Hepatocyte (in vitro differentiated cells): Measurements from ENCODE around the gene TRIOBP. TPM values are rescaled to one million over a fixed set of nuclear protein-coding genes. Genes with fewer than 3 reads are reported as not detected.
A peak's percentile ranks its signal among the peaks of the same experiment; 100 is the strongest.

Experiments used
- DNase-seq: peaks from one replicate; pipeline ENCODE4 v3.0.0-alpha.2; 2016; ENCODE audit warnings: low spot score
- H2AFZ ChIP-seq: fragments of 200-600 bp; sonication (generic); 2 replicates; pipeline ENCODE4 v1.6.0; 2016; ENCODE audit warnings: antibody characterized with exemption, mild to moderate bottlenecking
- H3K27ac ChIP-seq: fragments of 200-600 bp; sonication (generic); 2 replicates; pipeline ENCODE4 v1.5.1; 2016; ENCODE audit warnings: mild to moderate bottlenecking
- H3K27me3 ChIP-seq: fragments of 200-600 bp; sonication (generic); 2 replicates; pipeline ENCODE4 v1.6.1; 2016
- H3K36me3 ChIP-seq: fragments of 200-600 bp; sonication (generic); replicated peaks from 2 replicates; pipeline ENCODE4 v1.5.1; 2016; ENCODE audit warnings: low read depth; ENCODE audit not compliant: insufficient read depth
- H3K4me1 ChIP-seq: fragments of 200-600 bp; sonication (generic); 2 replicates; pipeline ENCODE4 v1.5.1; 2016; ENCODE audit warnings: mild to moderate bottlenecking, moderate library complexity; ENCODE audit not compliant: insufficient read depth
- H3K4me2 ChIP-seq: fragments of 200-600 bp; sonication (generic); 2 replicates; pipeline ENCODE4 v1.6.0; 2016
- H3K4me3 ChIP-seq: fragments of 200-600 bp; sonication (generic); 2 replicates; pipeline ENCODE4 v1.5.1; 2016; ENCODE audit warnings: mild to moderate bottlenecking
- H3K79me2 ChIP-seq: fragments of 200-600 bp; sonication (generic); 2 replicates; pipeline ENCODE4 v1.6.0; 2017; ENCODE audit warnings: mild to moderate bottlenecking
- H3K9me2 ChIP-seq: fragments of 200-600 bp; sonication (generic); replicated peaks from 2 replicates; pipeline ENCODE4 v1.6.0; 2017; ENCODE audit warnings: mild to moderate bottlenecking; ENCODE audit not compliant: insufficient read depth
- H3K9me3 ChIP-seq: fragments of 200-600 bp; sonication (generic); 2 replicates; pipeline ENCODE4 v1.5.1; 2016; ENCODE audit warnings: low read depth, mild to moderate bottlenecking
- H4K20me1 ChIP-seq: fragments of 200-600 bp; sonication (generic); 2 replicates; pipeline ENCODE4 v1.6.0; 2016; ENCODE audit warnings: mild to moderate bottlenecking; ENCODE audit not compliant: insufficient read depth, poor library complexity, severe bottlenecking
- EZH2 ChIP-seq: fragments of 200-600 bp; sonication (generic); IDR thresholded peaks from 2 replicates; pipeline ENCODE4 v1.6.1; 2016; ENCODE audit warnings: antibody characterized with exemption, mild to moderate bottlenecking, borderline replicate concordance
- EZH2phosphoT487 ChIP-seq: fragments of 200-600 bp; sonication (generic); IDR thresholded peaks from one replicate; pipeline ENCODE4 v1.6.1; 2018; ENCODE audit warnings: antibody characterized with exemption, mild to moderate bottlenecking, low read depth, moderate library complexity; ENCODE audit not compliant: unreplicated experiment, severe bottlenecking
- WGBS: methylation state at CpG from one replicate; pipeline ENCODE4 v1.1.6; 2016; ENCODE audit warnings: low lambda C conversion rate; ENCODE audit errors: missing lambda C conversion rate; 5-methylcytosine and 5-hydroxymethylcytosine counted together
- polyA plus RNA-seq: library from polyadenylated mRNA; unstranded; fragments of >200 nt; fragmentation: Nextera tagmentation; extraction: Ambion mirVana; gene quantifications from 2 replicates; pipeline ENCODE4 v1.2.1, GENCODE V29; 2016
- total RNA-seq: library from RNA; depleted of rRNA; stranded (reverse); fragments of >200 nt; gene quantifications from 2 replicates; pipeline ENCODE4 v1.2.3, GENCODE V29; 2014
- TF ChIP-seq, protein P1 (sequence below): fragments of 200-600 bp; sonication (generic); IDR thresholded peaks from 2 replicates; pipeline ENCODE4 v1.5.1; 2016; ENCODE audit warnings: antibody characterized with exemption, mild to moderate bottlenecking; ENCODE audit not compliant: poor library complexity

The TRIOBP gene
- total and polyA plus RNA-seq, 2 experiments from 2014 or later, result 57.2 to 96.1 TPM

DNA sequence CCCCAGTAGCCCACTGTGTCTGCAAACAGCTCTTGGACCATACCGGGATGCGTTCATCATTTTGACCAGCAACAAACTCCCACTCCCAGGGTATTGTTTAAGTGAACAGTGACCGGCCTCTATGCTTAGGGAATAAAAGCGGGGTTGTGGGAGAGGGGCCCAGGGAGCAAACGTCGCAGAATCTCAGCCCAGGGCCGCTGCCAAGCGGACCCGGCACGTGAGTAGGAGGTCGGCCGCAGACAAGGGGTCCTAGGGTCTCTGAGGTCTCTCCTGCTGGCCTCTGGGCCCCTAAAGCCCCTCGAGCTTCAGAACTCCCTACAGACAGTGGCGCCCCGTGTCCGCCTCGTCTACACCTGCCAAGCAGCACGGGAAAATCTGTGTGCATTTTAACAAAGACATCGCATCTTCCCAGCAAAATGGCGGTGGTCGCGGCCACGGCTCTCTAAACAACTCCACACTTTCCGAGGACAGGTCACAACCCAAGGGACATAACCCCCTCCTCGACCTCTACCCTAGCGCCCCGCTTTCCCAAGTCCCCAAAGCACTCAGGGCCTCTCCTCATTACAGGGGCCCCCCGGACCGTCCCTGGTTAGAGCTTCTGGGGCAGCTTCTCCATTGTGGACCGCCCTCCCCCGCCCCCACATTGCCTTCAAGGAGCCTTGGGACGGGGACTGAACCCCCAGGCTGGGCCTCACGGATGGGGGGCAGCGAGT lies 106.9 kb downstream of the TRIOBP start:
- H2AFZ ChIP-seq, result peak overlapping the region; percentile 59
- peaks cover 7% of the 10 kb centered on the region for H4K20me1 ChIP-seq
- H3K4me1 ChIP-seq, result peaks cover 23% of the 10 kb centered on the region
- H3K79me2 ChIP-seq, result peaks cover 20% of the 10 kb centered on the region
- peak overlapping the region; percentile 93 for H3K4me2 ChIP-seq
- no peak overlapping the region for H3K27ac ChIP-seq
- DNase-seq, result no peak
- H3K4me3 ChIP-seq, result no peak overlapping the region
- 40% methylated on average over 33 of the region's 34 CpGs for WGBS
- H3K9me3 ChIP-seq, result no peaks in the 10 kb centered on the region
- H3K36me3 ChIP-seq, result no peaks in the 10 kb centered on the region
- no peaks in the 10 kb centered on the region for H3K27me3 ChIP-seq
- TF ChIP-seq EZH2 (no peak), EZH2phosphoT487 (no peak)
- TF ChIP-seq, protein P1, sequence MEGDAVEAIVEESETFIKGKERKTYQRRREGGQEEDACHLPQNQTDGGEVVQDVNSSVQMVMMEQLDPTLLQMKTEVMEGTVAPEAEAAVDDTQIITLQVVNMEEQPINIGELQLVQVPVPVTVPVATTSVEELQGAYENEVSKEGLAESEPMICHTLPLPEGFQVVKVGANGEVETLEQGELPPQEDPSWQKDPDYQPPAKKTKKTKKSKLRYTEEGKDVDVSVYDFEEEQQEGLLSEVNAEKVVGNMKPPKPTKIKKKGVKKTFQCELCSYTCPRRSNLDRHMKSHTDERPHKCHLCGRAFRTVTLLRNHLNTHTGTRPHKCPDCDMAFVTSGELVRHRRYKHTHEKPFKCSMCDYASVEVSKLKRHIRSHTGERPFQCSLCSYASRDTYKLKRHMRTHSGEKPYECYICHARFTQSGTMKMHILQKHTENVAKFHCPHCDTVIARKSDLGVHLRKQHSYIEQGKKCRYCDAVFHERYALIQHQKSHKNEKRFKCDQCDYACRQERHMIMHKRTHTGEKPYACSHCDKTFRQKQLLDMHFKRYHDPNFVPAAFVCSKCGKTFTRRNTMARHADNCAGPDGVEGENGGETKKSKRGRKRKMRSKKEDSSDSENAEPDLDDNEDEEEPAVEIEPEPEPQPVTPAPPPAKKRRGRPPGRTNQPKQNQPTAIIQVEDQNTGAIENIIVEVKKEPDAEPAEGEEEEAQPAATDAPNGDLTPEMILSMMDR, result no peak
- no peaks in the 10 kb centered on the region for H3K9me2 ChIP-seq

DNA sequence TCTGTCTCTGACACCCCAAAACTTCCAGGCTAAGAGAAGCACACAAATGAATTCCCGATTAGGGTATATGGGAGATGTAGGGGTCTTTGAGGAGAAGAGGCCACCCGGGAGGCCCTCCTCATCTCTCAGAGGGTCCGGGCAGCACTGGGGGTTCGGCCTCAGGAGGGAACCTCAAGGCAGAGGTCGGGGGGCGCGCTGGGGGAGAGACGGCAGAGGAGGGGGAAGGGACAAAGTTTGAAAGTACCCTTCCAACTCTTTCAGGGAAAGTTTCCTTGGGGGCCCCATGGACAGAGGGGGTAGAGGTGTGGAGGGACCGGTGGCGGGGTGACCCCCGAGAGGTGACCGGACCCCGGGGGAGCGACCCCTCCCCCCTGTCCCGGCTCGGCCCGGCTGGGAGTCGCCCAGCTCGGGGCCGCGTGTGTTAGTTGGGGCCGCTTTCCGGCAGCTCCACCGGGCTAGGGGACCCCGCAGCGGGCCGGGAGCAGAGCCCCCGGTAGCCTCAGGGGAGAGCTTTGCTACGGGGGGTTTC lies 107.6 kb downstream of the TRIOBP start:
- no peaks in the 10 kb centered on the region for H3K27me3 ChIP-seq
- H3K27ac ChIP-seq, result peak overlapping the region; percentile 88
- no peaks in the 10 kb centered on the region for H3K36me3 ChIP-seq
- peaks cover 26% of the 10 kb centered on the region for H3K79me2 ChIP-seq
- peaks cover 29% of the 10 kb centered on the region for H3K4me1 ChIP-seq
- H3K4me3 ChIP-seq, result peak overlapping the region; percentile 69
- peak overlapping the region; percentile 93 for H3K4me2 ChIP-seq
- H3K9me2 ChIP-seq, result no peaks in the 10 kb centered on the region
- 10% methylated on average over 13 of the region's 29 CpGs for WGBS
- DNase-seq, result peak; percentile 36
- H2AFZ ChIP-seq, result peak overlapping the region; percentile 59
- H4K20me1 ChIP-seq, result peaks cover 7% of the 10 kb centered on the region
- no peak for TF ChIP-seq EZH2
- no peaks in the 10 kb centered on the region for H3K9me3 ChIP-seq

DNA sequence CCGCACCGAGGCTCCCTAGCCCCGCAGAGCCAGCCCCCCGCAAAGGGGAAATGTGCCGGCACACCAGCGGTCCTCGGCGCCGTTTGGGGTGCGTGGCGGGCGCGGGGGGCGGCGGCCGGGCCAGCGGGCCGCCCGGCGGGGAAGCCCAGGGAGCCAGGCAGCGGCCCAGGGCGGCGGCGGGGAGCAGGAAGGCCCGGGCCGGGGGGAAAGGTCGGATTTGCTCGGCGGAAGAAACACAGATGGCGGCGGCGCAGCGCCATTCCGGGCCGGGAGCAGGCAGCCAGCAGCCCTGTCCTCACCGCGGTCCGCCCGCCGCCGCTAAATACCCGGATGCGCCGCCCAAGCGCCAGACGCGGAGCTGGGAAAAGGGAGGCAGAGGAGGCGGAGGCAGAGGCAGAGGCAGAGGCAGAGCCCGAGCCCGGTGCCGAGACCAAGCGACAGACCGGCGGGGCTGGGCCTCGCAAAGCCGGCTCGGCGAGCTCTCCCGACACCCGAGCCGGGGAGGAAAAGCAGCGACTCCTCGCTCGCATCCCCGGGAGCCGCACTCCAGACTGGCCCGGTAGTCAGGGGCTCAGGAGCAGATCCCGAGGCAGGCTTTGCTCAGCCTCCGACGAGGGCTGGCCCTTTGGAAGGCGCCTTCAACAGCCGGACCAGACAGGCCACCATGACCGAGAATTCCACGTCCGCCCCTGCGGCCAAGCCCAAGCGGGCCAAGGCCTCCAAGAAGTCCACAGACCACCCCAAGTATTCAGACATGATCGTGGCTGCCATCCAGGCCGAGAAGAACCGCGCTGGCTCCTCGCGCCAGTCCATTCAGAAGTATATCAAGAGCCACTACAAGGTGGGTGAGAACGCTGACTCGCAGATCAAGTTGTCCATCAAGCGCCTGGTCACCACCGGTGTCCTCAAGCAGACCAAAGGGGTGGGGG lies 108.3 kb downstream of the TRIOBP start:
- peaks cover 7% of the 10 kb centered on the region for H4K20me1 ChIP-seq
- H3K27ac ChIP-seq, result peak overlapping the region; percentile 88
- H3K9me3 ChIP-seq, result no peaks in the 10 kb centered on the region
- no peaks in the 10 kb centered on the region for H3K9me2 ChIP-seq
- peak overlapping the region; percentile 59 for H2AFZ ChIP-seq
- H3K27me3 ChIP-seq, result no peaks in the 10 kb centered on the region
- H3K4me3 ChIP-seq, result peak overlapping the region; percentile 69
- H3K36me3 ChIP-seq, result no peaks in the 10 kb centered on the region
- WGBS, result 16% methylated on average over 66 of the region's 87 CpGs
- peak; percentile 92 for DNase-seq
- H3K4me1 ChIP-seq, result peaks cover 29% of the 10 kb centered on the region
- H3K79me2 ChIP-seq, result peaks cover 26% of the 10 kb centered on the region
- H3K4me2 ChIP-seq, result peak overlapping the region; percentile 93
- TF ChIP-seq EZH2phosphoT487, result no peak
- TF ChIP-seq, protein P1, result no peak
- TF ChIP-seq EZH2, result no peak
